ENCODE measurements around the gene SPP2. TPM values are rescaled to one million over a fixed set of nuclear protein-coding genes. Genes with fewer than 3 reads are reported as not detected.
A peak's percentile ranks its signal among the peaks of the same experiment; 100 is the strongest.

Gene SPP2
- total and polyA plus RNA-seq, 2 of the 8 experiments (the other 6 are each of a cell fraction or from before 2014, with no cell fraction given) = not detected

DNA sequence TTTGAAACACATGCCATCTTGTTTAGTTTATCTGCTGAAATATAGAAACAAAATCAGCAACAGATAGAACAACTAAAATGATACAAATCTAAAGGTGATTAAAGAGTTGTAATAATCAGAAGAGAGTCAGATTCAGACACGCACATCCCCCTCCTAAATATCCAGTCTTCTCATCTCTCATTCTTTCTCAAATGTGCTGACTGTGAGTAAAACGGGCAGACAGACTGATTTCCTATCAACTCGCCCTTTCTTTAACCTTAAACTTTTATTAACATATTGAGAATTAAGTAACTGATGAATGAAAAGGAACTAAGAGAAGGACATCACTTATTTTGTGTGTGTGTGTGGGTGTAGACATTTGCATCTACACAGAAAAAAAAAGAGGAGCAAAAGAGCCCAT lies 34.6 kb upstream of the SPP2 start:
- H3K4ac ChIP-seq (replicated peaks; ENCODE audit: insufficient read length, low read depth, low read length) = no peak overlapping the region
- DNase-seq (ENCODE audit: low read depth in 1 of 2, low spot score in 2 of 2) (no peak), FAIRE-seq (no peak)
- no peaks in the 10 kb centered on the region for H3K79me1 ChIP-seq (ENCODE audit: low read depth, low read length)
- H3K14ac ChIP-seq (ENCODE audit: insufficient read length) = no peak overlapping the region
- H2BK120ac ChIP-seq (replicated peaks; ENCODE audit: low read depth, low read length) = no peak overlapping the region
- no peak overlapping the region for H3K4me2 ChIP-seq (ENCODE audit: insufficient read depth in 1 of 2, low read depth in 2 of 2, low read length in 2 of 2)
- no peak overlapping the region for H2AFZ ChIP-seq (ENCODE audit: low read length)
- H2BK20ac ChIP-seq (ENCODE audit: low read length) = no peak overlapping the region
- H2BK5ac ChIP-seq (ENCODE audit: low read depth, low read length) = no peak overlapping the region
- H4K5ac ChIP-seq (ENCODE audit: insufficient read length, low read depth, low read length) = no peak overlapping the region
- H3K23ac ChIP-seq (ENCODE audit: insufficient read length) = no peak overlapping the region
- no peak overlapping the region for H2BK12ac ChIP-seq (ENCODE audit: low read depth, low read length)
- H4K91ac ChIP-seq (replicated peaks; ENCODE audit: insufficient read length, low read length) = no peak overlapping the region
- no peak overlapping the region for H3K18ac ChIP-seq (ENCODE audit: extremely low read depth, low read length)
- ChIA-PET POLR2A (ENCODE audit: partially characterized antibody) (no interaction called here), CTCF (ENCODE audit: partially characterized antibody) (no interaction called here)
- 93% methylated on average over 3 of the region's 3 CpGs; no CpG with 5 or more reads in 1 of the 2 experiments for WGBS, 2 experiments (ENCODE audit: extremely low coverage in 1 of 2, insufficient coverage in 1 of 2, insufficient read length in 1 of 2, insufficient replicate concordance in 2 of 2, low coverage in 1 of 2, low lambda C conversion rate in 2 of 2, missing lambda C conversion rate in 1 of 2)
- no peaks in the 10 kb centered on the region for H4K20me1 ChIP-seq (replicated peaks in 1 of 2; ENCODE audit: control insufficient read depth in 1 of 2, insufficient read depth in 2 of 2, low read length in 2 of 2)
- H3K36me3 ChIP-seq (ENCODE audit: control insufficient read depth in 2 of 4, insufficient read depth in 4 of 4, low read length in 3 of 4) = no peaks in the 10 kb centered on the region
- H2BK15ac ChIP-seq (ENCODE audit: low read length) = no peak overlapping the region
- H2AK5ac ChIP-seq (ENCODE audit: low read depth, low read length) = no peak overlapping the region
- no peaks in the 10 kb centered on the region for H3K79me2 ChIP-seq (ENCODE audit: control insufficient read depth in 1 of 2, insufficient read depth in 2 of 2, low read length in 2 of 2)
- H3K9me3 ChIP-seq (ENCODE audit: insufficient read depth in 2 of 2, low read depth in 1 of 2, low read length in 1 of 2) = no peaks in the 10 kb centered on the region
- H3K56ac ChIP-seq (replicated peaks; ENCODE audit: insufficient read length, low read depth, low read length) = no peak overlapping the region
- H3K27ac ChIP-seq (ENCODE audit: low read depth, low read length) = no peak overlapping the region
- no peaks in the 10 kb centered on the region for H3K27me3 ChIP-seq (replicated peaks in 1 of 4; ENCODE audit: control insufficient read depth in 3 of 4, extremely low read depth in 1 of 4, insufficient read depth in 3 of 4, low read length in 3 of 4)
- H3K9ac ChIP-seq (replicated peaks in 1 of 4; ENCODE audit: extremely low read depth in 1 of 4, low read depth in 3 of 4, low read length in 3 of 4) = no peak overlapping the region
- H3K23me2 ChIP-seq (ENCODE audit: low read depth, low read length) = no peaks in the 10 kb centered on the region
- no peaks in the 10 kb centered on the region for H3K4me1 ChIP-seq (replicated peaks in 1 of 4; ENCODE audit: control insufficient read depth in 3 of 4, insufficient read depth in 4 of 4, low read length in 3 of 4)
- H4K8ac ChIP-seq (ENCODE audit: extremely low read depth, insufficient read depth, low read length) = no peak overlapping the region
- no peak for TF ChIP-seq TEAD4 (IDR thresholded peaks at IDR 0.05; ENCODE audit: low read depth, low read length)
- peak; percentile 55; the same call in 1 of the 2 replicates for TF ChIP-seq MAFK (IDR thresholded peaks at IDR 0.05; ENCODE audit: low read depth, low read length)
- H3K4me3 ChIP-seq (ENCODE audit: extremely low read depth in 1 of 4, insufficient read depth in 2 of 4, low read depth in 3 of 4, low read length in 4 of 4) = no peak overlapping the region

Measured in H1 (cell line).